ENCODE results near the gene NCAPD3.

Gene NCAPD3

GRCh38 chr11:134153147-134153905, 70.4 kb downstream of the NCAPD3 start:
- no peak overlapping the region for H2AFZ ChIP-seq (ENCODE audit: low read depth)
- H3K79me2 ChIP-seq (ENCODE audit: insufficient read depth, low read depth), result no peaks in the 10 kb centered on the region
- no peaks in the 10 kb centered on the region for H3K4me1 ChIP-seq (ENCODE audit: low read depth, poor library complexity, severe bottlenecking)
- no peaks in the 10 kb centered on the region for H3K36me3 ChIP-seq (ENCODE audit: insufficient read depth)
- H4K20me1 ChIP-seq (ENCODE audit: insufficient read depth), result no peaks in the 10 kb centered on the region
- no peak overlapping the region for H3K27ac ChIP-seq
- no peak overlapping the region for H3K4me2 ChIP-seq
- H3K27me3 ChIP-seq (ENCODE audit: insufficient read depth, low read depth), result no peaks in the 10 kb centered on the region
- no peak overlapping the region for H3K4me3 ChIP-seq (IDR thresholded peaks at IDR 0.05; ENCODE audit: insufficient read depth, low read depth, low read length)
- H3K9ac ChIP-seq, result no peak overlapping the region
- TF ChIP-seq, protein P1, sequence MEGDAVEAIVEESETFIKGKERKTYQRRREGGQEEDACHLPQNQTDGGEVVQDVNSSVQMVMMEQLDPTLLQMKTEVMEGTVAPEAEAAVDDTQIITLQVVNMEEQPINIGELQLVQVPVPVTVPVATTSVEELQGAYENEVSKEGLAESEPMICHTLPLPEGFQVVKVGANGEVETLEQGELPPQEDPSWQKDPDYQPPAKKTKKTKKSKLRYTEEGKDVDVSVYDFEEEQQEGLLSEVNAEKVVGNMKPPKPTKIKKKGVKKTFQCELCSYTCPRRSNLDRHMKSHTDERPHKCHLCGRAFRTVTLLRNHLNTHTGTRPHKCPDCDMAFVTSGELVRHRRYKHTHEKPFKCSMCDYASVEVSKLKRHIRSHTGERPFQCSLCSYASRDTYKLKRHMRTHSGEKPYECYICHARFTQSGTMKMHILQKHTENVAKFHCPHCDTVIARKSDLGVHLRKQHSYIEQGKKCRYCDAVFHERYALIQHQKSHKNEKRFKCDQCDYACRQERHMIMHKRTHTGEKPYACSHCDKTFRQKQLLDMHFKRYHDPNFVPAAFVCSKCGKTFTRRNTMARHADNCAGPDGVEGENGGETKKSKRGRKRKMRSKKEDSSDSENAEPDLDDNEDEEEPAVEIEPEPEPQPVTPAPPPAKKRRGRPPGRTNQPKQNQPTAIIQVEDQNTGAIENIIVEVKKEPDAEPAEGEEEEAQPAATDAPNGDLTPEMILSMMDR (conservative IDR thresholded peaks at IDR 0.05; ENCODE audit: low read depth, low read length), result no peak

GRCh38 chr11:134152696-134153095, 71.1 kb downstream of the NCAPD3 start:
- H3K9ac ChIP-seq, result no peak overlapping the region
- no peaks in the 10 kb centered on the region for H4K20me1 ChIP-seq (ENCODE audit: insufficient read depth)

DNA sequence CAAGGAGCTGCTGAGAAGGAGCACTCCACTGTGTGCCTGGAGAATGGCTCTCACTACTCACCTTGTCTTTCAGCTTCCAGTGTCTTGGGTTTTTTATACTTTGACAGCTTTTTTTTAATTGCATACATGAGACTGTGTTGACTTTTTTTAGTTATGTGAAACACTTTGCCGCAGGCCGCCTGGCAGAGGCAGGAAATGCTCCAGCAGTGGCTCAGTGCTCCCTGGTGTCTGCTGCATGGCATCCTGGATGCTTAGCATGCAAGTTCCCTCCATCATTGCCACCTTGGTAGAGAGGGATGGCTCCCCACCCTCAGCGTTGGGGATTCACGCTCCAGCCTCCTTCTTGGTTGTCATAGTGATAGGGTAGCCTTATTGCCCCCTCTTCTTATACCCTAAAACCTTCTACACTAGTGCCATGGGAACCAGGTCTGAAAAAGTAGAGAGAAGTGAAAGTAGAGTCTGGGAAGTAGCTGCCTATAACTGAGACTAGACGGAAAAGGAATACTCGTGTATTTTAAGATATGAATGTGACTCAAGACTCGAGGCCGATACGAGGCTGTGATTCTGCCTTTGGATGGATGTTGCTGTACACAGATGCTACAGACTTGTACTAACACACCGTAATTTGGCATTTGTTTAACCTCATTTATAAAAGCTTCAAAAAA, 72.6 kb downstream of the NCAPD3 start:
- Histone ChIP-seq H3K79me2 (ENCODE audit: insufficient read depth, low read depth) (no peaks in the 10 kb centered on the region), H4K20me1 (ENCODE audit: insufficient read depth) (no peaks in the 10 kb centered on the region), H3K9ac (no peak overlapping the region), H3K27me3 (ENCODE audit: insufficient read depth, low read depth) (no peaks in the 10 kb centered on the region), H3K4me1 (ENCODE audit: low read depth, poor library complexity, severe bottlenecking) (no peaks in the 10 kb centered on the region), H2AFZ (ENCODE audit: low read depth) (no peak overlapping the region), H3K36me3 (ENCODE audit: insufficient read depth) (no peaks in the 10 kb centered on the region), H3K27ac (no peak overlapping the region), H3K4me2 (no peak overlapping the region), H3K4me3 (IDR thresholded peaks at IDR 0.05; ENCODE audit: insufficient read depth, low read depth, low read length) (no peak overlapping the region)
- TF ChIP-seq, protein P1 (conservative IDR thresholded peaks at IDR 0.05; ENCODE audit: low read depth, low read length), result no peak

More at GRCh38 chr11:134152696-134153095, 71.1 kb downstream of the NCAPD3 start:
- H2AFZ ChIP-seq (ENCODE audit: low read depth), result no peak overlapping the region
- TF ChIP-seq, protein P1 (conservative IDR thresholded peaks at IDR 0.05; ENCODE audit: low read depth, low read length), result no peak
- H3K79me2 ChIP-seq (ENCODE audit: insufficient read depth, low read depth), result no peaks in the 10 kb centered on the region
- no peaks in the 10 kb centered on the region for H3K4me1 ChIP-seq (ENCODE audit: low read depth, poor library complexity, severe bottlenecking)
- no peak overlapping the region for H3K27ac ChIP-seq
- no peaks in the 10 kb centered on the region for H3K36me3 ChIP-seq (ENCODE audit: insufficient read depth)
- H3K4me3 ChIP-seq (IDR thresholded peaks at IDR 0.05; ENCODE audit: insufficient read depth, low read depth, low read length), result no peak overlapping the region
- no peak overlapping the region for H3K4me2 ChIP-seq
- no peaks in the 10 kb centered on the region for H3K27me3 ChIP-seq (ENCODE audit: insufficient read depth, low read depth)

DNA sequence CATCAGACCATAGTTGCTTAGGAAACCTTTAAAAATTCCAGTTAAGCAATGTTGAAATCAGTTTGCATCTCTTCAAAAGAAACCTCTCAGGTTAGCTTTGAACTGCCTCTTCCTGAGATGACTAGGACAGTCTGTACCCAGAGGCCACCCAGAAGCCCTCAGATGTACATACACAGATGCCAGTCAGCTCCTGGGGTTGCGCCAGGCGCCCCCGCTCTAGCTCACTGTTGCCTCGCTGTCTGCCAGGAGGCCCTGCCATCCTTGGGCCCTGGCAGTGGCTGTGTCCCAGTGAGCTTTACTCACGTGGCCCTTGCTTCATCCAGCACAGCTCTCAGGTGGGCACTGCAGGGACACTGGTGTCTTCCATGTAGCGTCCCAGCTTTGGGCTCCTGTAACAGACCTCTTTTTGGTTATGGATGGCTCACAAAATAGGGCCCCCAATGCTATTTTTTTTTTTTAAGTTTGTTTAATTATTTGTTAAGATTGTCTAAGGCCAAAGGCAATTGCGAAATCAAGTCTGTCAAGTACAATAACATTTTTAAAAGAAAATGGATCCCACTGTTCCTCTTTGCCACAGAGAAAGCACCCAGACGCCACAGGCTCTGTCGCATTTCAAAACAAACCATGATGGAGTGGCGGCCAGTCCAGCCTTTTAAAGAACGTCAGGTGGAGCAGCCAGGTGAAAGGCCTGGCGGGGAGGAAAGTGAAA, 73.4 kb downstream of the NCAPD3 start:
- TF ChIP-seq, protein P1 (conservative IDR thresholded peaks at IDR 0.05; ENCODE audit: low read depth, low read length), result no peak
- Histone ChIP-seq H3K27ac (no peak overlapping the region), H2AFZ (ENCODE audit: low read depth) (no peak overlapping the region), H4K20me1 (ENCODE audit: insufficient read depth) (no peaks in the 10 kb centered on the region), H3K79me2 (ENCODE audit: insufficient read depth, low read depth) (no peaks in the 10 kb centered on the region), H3K4me2 (no peak overlapping the region), H3K9ac (no peak overlapping the region), H3K4me1 (ENCODE audit: low read depth, poor library complexity, severe bottlenecking) (no peaks in the 10 kb centered on the region), H3K4me3 (IDR thresholded peaks at IDR 0.05; ENCODE audit: insufficient read depth, low read depth, low read length) (no peak overlapping the region), H3K36me3 (ENCODE audit: insufficient read depth) (no peaks in the 10 kb centered on the region), H3K27me3 (ENCODE audit: insufficient read depth, low read depth) (no peaks in the 10 kb centered on the region)

Measured in KMS-11 (cell line).